GM12878 (cell line): ENCODE data around the gene PRM2. TPM values are rescaled to one million over a fixed set of nuclear protein-coding genes. Genes with fewer than 3 reads are reported as not detected.

Source experiments
- CBFB ChIP-seq: IDR thresholded peaks from 2 replicates; pipeline ENCODE4 v1.6.1; 2016; ENCODE audit warnings: antibody characterized with exemption, low read depth
- EP300 ChIP-seq, 2 experiments: fragments of 150-350 bp in 1 of 2; IDR thresholded peaks; 2 replicates each; pipeline ENCODE4 v1.6.1; 2011 to 2012; ENCODE audit warnings: low read depth in 2 of 2, low read length in 2 of 2, borderline replicate concordance in 1 of 2, improper control_type of control experiment in 1 of 2, inconsistent platforms in 1 of 2; ENCODE audit not compliant: control insufficient read depth in 1 of 2
- HCFC1 ChIP-seq: fragments of 150-350 bp; IDR thresholded peaks from 2 replicates; pipeline ENCODE4 v1.6.1; 2014; ENCODE audit warnings: low read length
- IKZF1 ChIP-seq: fragments of 450-650 bp; conservative IDR thresholded peaks from 2 replicates; pipeline ENCODE4 v1.6.1; 2017; ENCODE audit warnings: antibody characterized with exemption, mild to moderate bottlenecking
- PAX5 ChIP-seq: IDR thresholded peaks from 2 replicates; pipeline ENCODE4 v1.6.1; 2011; ENCODE audit warnings: low read depth, low read length, borderline replicate concordance
- POU2F2 ChIP-seq: IDR thresholded peaks from 3 replicates; pipeline ENCODE4 v1.6.1; 2011; ENCODE audit warnings: low read depth, mild to moderate bottlenecking, low read length, borderline replicate concordance
- SREBF2 ChIP-seq: IDR thresholded peaks from 2 replicates; pipeline ENCODE4 v1.6.1; 2012; ENCODE audit warnings: mild to moderate bottlenecking, low read length
- SRF ChIP-seq, 2 experiments: IDR thresholded peaks; 2 replicates each; pipeline ENCODE4 v1.6.1; 2011; ENCODE audit warnings: low read depth in 2 of 2, low read length in 2 of 2, mild to moderate bottlenecking in 1 of 2, moderate library complexity in 1 of 2
- TCF12 ChIP-seq: IDR thresholded peaks from 2 replicates; pipeline ENCODE4 v1.6.1; 2011; ENCODE audit warnings: low read depth, mild to moderate bottlenecking, low read length
- YY1 ChIP-seq: IDR thresholded peaks from 2 replicates; pipeline ENCODE4 v1.6.1; 2011; ENCODE audit warnings: low read depth, mild to moderate bottlenecking, low read length
- ZBED1 ChIP-seq: IDR thresholded peaks from 2 replicates; pipeline ENCODE4 v1.6.1; 2016; ENCODE audit warnings: borderline replicate concordance
- polyA plus RNA-seq, 11 experiments: library from polyadenylated mRNA; depleted of rRNA in 4 of 11; unstranded in 6 of 11; stranded (reverse) in 5 of 11; fragments of >200 nt; fragmentation: Nextera tagmentation in 4 of 11; fragmentation: Illumina TruSeq in 1 of 11; extraction: Ambion mirVana in 4 of 11; extraction: Trizol in 1 of 11; gene quantifications; 1 replicate in 1 of 11; 2 replicates in 10 of 11; pipeline versions ENCODE4 v1.2.1 to v1.2.3, GENCODE V29; 2011 to 2016; ENCODE audit warnings: inconsistent platforms in 2 of 11, missing spikeins in 2 of 11, low read depth in 1 of 11
- total RNA-seq, 4 experiments: library from RNA; depleted of rRNA in 3 of 4; stranded (reverse); fragments of >200 nt in 3 of 4; fragmentation: Illumina TruSeq in 1 of 4; extraction: Trizol in 1 of 4; gene quantifications; 2 replicates each; pipeline versions ENCODE4 v1.2.1 to v1.2.3, GENCODE V29; 2013 to 2021
- TF ChIP-seq, protein P1 (sequence below): IDR thresholded peaks from 2 replicates; pipeline ENCODE4 v1.6.1; 2011; ENCODE audit warnings: borderline replicate concordance, low read depth, mild to moderate bottlenecking, moderate library complexity, mixed read lengths, low read length; ENCODE audit not compliant: insufficient read depth; ENCODE audit errors: extremely low read length
- TF ChIP-seq, protein P2 (sequence below): fragments of 450-650 bp; IDR thresholded peaks from 2 replicates; pipeline ENCODE4 v1.6.1; 2017; ENCODE audit warnings: mild to moderate bottlenecking, low read depth, inconsistent platforms; ENCODE audit not compliant: poor library complexity, severe bottlenecking
- TF ChIP-seq, protein P3 (sequence below): IDR thresholded peaks from 2 replicates; pipeline ENCODE4 v1.6.1; 2011; ENCODE audit warnings: low read depth, low read length, improper control_type of control experiment, borderline replicate concordance
- TF ChIP-seq, protein P4 (sequence below): fragments of 450-650 bp; IDR thresholded peaks from 2 replicates; pipeline ENCODE4 v1.6.1; 2017; ENCODE audit warnings: mild to moderate bottlenecking, moderate library complexity
- TF ChIP-seq, protein P5 (sequence below): fragments of 450-650 bp; IDR thresholded peaks from 2 replicates; pipeline ENCODE4 v1.6.1; 2017; ENCODE audit warnings: mild to moderate bottlenecking, moderate library complexity

PRM2 gene
- total and polyA plus RNA-seq, 10 of the 15 experiments (the other 5 are each of a cell fraction or from before 2014, with no cell fraction given), result not detected

DNA sequence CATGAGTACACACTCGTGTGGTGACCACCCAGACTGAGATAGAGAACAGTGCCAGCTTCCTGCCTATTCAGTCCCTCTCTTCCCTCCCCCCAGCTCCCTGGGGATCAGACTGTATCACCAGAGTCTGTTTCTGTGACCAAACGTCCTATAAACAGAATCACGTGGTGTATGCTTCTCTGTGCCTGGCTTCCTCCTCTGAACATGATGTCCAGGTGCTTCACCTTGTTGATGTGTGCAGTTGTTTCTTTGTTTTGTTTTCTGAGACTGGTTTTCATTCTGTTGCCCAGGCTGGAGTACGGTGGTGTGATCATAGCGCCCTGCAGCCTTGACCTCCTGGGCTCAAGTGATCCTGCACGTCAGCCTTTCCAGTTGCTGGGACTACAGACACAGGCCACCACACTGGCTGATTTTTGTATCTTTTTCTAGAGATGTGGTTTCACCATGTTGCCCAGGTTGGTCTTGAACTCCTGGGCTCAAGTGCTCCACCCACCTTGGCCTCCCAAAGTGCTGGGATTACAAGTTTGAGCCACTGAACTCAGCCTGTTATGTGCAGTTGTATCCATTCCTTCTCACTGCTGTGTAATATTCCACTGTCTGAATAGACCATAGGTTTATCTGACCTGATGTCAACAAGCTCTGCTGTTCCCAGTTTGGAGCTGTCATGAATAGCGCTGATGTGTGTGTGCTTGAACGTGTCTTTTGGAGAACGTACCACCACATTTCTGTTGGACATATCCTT lies 33.8 kb upstream of the PRM2 start (continued):
- TF ChIP-seq PAX5 (0 out of 2 replicates have a peak, but pooled peaks have one; percentile 40), IKZF1 (peak; percentile 35), SRF (IDR thresholded peaks at IDR 0.05; ENCODE audit: low read depth in 2 of 2, low read length in 2 of 2) (no peak), POU2F2 (peak; percentile 15; the same call in 1 of the 3 replicates), TCF12 (0 out of 2 replicates have a peak, but pooled peaks have one; percentile 54), HCFC1 (no peak), ZBED1 (no peak), CBFB (no peak), YY1 (no peak), SREBF2 (no peak), EP300 (IDR thresholded peaks at IDR 0.05; ENCODE audit: borderline replicate concordance in 1 of 2, control insufficient read depth in 1 of 2, low read depth in 2 of 2, low read length in 2 of 2) (peak; percentile 5 to 63; a peak in 1 of 4 replicates)
- TF ChIP-seq, protein P1, sequence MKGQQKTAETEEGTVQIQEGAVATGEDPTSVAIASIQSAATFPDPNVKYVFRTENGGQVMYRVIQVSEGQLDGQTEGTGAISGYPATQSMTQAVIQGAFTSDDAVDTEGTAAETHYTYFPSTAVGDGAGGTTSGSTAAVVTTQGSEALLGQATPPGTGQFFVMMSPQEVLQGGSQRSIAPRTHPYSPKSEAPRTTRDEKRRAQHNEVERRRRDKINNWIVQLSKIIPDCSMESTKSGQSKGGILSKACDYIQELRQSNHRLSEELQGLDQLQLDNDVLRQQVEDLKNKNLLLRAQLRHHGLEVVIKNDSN, result peak; percentile 47
- TF ChIP-seq, protein P2, sequence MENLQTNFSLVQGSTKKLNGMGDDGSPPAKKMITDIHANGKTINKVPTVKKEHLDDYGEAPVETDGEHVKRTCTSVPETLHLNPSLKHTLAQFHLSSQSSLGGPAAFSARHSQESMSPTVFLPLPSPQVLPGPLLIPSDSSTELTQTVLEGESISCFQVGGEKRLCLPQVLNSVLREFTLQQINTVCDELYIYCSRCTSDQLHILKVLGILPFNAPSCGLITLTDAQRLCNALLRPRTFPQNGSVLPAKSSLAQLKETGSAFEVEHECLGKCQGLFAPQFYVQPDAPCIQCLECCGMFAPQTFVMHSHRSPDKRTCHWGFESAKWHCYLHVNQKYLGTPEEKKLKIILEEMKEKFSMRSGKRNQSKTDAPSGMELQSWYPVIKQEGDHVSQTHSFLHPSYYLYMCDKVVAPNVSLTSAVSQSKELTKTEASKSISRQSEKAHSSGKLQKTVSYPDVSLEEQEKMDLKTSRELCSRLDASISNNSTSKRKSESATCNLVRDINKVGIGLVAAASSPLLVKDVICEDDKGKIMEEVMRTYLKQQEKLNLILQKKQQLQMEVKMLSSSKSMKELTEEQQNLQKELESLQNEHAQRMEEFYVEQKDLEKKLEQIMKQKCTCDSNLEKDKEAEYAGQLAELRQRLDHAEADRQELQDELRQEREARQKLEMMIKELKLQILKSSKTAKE, result peak; percentile 55
- TF ChIP-seq, protein P3, sequence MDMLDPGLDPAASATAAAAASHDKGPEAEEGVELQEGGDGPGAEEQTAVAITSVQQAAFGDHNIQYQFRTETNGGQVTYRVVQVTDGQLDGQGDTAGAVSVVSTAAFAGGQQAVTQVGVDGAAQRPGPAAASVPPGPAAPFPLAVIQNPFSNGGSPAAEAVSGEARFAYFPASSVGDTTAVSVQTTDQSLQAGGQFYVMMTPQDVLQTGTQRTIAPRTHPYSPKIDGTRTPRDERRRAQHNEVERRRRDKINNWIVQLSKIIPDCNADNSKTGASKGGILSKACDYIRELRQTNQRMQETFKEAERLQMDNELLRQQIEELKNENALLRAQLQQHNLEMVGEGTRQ, result peak; percentile 41; the same call in 1 of the 2 replicates
- TF ChIP-seq, protein P4, sequence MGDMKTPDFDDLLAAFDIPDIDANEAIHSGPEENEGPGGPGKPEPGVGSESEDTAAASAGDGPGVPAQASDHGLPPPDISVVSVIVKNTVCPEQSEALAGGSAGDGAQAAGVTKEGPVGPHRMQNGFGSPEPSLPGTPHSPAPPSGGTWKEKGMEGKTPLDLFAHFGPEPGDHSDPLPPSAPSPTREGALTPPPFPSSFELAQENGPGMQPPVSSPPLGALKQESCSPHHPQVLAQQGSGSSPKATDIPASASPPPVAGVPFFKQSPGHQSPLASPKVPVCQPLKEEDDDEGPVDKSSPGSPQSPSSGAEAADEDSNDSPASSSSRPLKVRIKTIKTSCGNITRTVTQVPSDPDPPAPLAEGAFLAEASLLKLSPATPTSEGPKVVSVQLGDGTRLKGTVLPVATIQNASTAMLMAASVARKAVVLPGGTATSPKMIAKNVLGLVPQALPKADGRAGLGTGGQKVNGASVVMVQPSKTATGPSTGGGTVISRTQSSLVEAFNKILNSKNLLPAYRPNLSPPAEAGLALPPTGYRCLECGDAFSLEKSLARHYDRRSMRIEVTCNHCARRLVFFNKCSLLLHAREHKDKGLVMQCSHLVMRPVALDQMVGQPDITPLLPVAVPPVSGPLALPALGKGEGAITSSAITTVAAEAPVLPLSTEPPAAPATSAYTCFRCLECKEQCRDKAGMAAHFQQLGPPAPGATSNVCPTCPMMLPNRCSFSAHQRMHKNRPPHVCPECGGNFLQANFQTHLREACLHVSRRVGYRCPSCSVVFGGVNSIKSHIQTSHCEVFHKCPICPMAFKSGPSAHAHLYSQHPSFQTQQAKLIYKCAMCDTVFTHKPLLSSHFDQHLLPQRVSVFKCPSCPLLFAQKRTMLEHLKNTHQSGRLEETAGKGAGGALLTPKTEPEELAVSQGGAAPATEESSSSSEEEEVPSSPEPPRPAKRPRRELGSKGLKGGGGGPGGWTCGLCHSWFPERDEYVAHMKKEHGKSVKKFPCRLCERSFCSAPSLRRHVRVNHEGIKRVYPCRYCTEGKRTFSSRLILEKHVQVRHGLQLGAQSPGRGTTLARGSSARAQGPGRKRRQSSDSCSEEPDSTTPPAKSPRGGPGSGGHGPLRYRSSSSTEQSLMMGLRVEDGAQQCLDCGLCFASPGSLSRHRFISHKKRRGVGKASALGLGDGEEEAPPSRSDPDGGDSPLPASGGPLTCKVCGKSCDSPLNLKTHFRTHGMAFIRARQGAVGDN, result peak; percentile 95
- TF ChIP-seq, protein P5, sequence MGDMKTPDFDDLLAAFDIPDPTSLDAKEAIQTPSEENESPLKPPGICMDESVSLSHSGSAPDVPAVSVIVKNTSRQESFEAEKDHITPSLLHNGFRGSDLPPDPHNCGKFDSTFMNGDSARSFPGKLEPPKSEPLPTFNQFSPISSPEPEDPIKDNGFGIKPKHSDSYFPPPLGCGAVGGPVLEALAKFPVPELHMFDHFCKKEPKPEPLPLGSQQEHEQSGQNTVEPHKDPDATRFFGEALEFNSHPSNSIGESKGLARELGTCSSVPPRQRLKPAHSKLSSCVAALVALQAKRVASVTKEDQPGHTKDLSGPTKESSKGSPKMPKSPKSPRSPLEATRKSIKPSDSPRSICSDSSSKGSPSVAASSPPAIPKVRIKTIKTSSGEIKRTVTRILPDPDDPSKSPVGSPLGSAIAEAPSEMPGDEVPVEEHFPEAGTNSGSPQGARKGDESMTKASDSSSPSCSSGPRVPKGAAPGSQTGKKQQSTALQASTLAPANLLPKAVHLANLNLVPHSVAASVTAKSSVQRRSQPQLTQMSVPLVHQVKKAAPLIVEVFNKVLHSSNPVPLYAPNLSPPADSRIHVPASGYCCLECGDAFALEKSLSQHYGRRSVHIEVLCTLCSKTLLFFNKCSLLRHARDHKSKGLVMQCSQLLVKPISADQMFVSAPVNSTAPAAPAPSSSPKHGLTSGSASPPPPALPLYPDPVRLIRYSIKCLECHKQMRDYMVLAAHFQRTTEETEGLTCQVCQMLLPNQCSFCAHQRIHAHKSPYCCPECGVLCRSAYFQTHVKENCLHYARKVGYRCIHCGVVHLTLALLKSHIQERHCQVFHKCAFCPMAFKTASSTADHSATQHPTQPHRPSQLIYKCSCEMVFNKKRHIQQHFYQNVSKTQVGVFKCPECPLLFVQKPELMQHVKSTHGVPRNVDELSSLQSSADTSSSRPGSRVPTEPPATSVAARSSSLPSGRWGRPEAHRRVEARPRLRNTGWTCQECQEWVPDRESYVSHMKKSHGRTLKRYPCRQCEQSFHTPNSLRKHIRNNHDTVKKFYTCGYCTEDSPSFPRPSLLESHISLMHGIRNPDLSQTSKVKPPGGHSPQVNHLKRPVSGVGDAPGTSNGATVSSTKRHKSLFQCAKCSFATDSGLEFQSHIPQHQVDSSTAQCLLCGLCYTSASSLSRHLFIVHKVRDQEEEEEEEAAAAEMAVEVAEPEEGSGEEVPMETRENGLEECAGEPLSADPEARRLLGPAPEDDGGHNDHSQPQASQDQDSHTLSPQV, result 0 out of 2 replicates have a peak, but pooled peaks have one; percentile 45
